ENCODE data around the gene MLIP. TPM values are rescaled to one million over a fixed set of nuclear protein-coding genes. Genes with fewer than 3 reads are reported as not detected.

Gene MLIP
- 1.0 TPM in 1 of 2 replicates, not detected in the other for total RNA-seq

GRCh38 chr6:54111341-54112045 is at the start of gene MLIP:
Gene MLIP (plus strand): TSS chr6:54111443. CDS start chr6:54111480, 37 bp downstream.

GRCh38 chr6:54308289-54308985 is 197.2 kb downstream of the MLIP start, which contains the start of gene TINAG:
Gene TINAG (plus strand): TSS chr6:54308441. CDS start chr6:54308551, 110 bp downstream.

Other genes with a start within 250 kb of the MLIP start
- not detected in 2 replicates for gene TINAG, start 197.0 kb downstream of the MLIP start, total RNA-seq